Measurements from ENCODE around the gene SLC4A2.
A peak's percentile ranks its signal among the peaks of the same experiment; 100 is the strongest.
"Not testable (repeated sequence)": the region's sequence is repeated elsewhere in the genome, so short reads cannot be mapped to it uniquely, and the experiment has no call there.

The SLC4A2 gene

GRCh38 chr7:151017953-151018420 is 41.4 kb upstream of the SLC4A2 start:
- no peak for DNase-seq (ENCODE audit: extremely low read depth, low read depth)
- TF ChIP-seq CTCF (IDR thresholded peaks at IDR 0.05; ENCODE audit: low read depth, low read length): peak; percentile 94

- DNase-seq (ENCODE audit: extremely low read depth, low read depth): no peak
- TF ChIP-seq CTCF (IDR thresholded peaks at IDR 0.05; ENCODE audit: low read depth, low read length): no peak
Measured at GRCh38 chr7:151018421-151019129, 40.8 kb upstream of the SLC4A2 start.

- no peak for TF ChIP-seq CTCF (IDR thresholded peaks at IDR 0.05; ENCODE audit: low read depth, low read length)
- DNase-seq (ENCODE audit: extremely low read depth, low read depth): no peak
Measured at GRCh38 chr7:151019130-151019447, 40.3 kb upstream of the SLC4A2 start.

GRCh38 chr7:151020231-151020630 is 39.2 kb upstream of the SLC4A2 start:
- no peak for TF ChIP-seq CTCF (IDR thresholded peaks at IDR 0.05; ENCODE audit: low read depth, low read length)
- DNase-seq (ENCODE audit: extremely low read depth, low read depth): no peak

GRCh38 chr7:151023232-151023631 is 36.2 kb upstream of the SLC4A2 start:
- DNase-seq (ENCODE audit: extremely low read depth, low read depth): no peak
- TF ChIP-seq CTCF (IDR thresholded peaks at IDR 0.05; ENCODE audit: low read depth, low read length): no peak

- TF ChIP-seq CTCF (IDR thresholded peaks at IDR 0.05; ENCODE audit: low read depth, low read length): no peak
- DNase-seq (ENCODE audit: extremely low read depth, low read depth): no peak
Measured at GRCh38 chr7:151024435-151025056, 34.8 kb upstream of the SLC4A2 start, which contains the start of gene ATG9B. Gene ATG9B (minus strand): TSS chr7:151024494. CDS start chr7:151024423, 71 bp downstream.

GRCh38 chr7:151025924-151026671 is 33.3 kb upstream of the SLC4A2 start:
- no peak for DNase-seq (ENCODE audit: extremely low read depth, low read depth)
- no peak for TF ChIP-seq CTCF (IDR thresholded peaks at IDR 0.05; ENCODE audit: low read depth, low read length)

GRCh38 chr7:151026771-151027727 is 32.3 kb upstream of the SLC4A2 start:
- DNase-seq (ENCODE audit: extremely low read depth, low read depth): not testable (repeated sequence)

GRCh38 chr7:151027728-151028130 is 31.7 kb upstream of the SLC4A2 start:
- not testable (repeated sequence) for DNase-seq (ENCODE audit: extremely low read depth, low read depth)
